ENCODE results near the gene PLXNA2.

DNA sequence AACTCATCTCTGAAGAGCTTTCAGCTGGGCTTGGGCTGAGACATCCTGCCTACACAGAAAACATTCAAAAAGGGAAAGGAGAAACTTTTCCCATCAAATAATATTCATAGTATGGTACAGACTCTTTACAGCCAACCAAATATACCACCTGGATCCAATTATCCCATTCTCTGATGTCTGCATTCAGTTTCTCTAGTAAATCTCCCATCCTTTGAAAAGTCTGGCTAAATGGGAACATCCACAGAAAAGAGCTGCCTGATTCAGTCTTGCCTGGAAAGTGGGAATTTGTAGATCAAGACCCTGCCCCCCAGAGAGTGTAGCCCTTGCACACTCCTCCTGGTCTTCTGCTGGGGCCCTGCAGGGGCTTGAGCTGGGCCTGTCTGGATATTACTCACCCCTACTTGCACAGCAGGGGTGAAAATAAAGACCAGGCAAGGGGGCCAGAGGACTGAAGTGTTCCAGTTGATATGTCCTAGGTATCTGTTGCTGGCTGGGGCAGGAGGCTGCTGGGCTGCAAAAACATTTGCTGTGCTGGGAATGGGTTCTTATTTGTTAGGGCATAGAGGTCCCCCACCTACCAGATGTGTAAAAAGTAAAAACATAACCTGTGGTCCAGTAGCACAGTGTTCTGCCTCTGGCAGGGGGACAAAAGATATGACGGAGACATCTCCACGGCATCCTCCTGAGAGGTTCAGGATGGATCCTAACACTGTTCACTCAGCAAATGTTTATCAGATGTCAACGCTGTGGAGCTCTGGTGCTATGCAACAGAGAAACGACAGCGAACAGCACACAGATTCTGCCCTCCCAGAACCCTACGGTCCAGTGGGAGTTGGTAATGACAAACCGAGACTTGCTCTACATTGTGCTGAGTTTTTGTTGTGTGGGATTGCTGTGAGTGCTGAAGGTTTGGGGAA lies 140.3 kb downstream of the PLXNA2 start:
- TF ChIP-seq, protein P1, sequence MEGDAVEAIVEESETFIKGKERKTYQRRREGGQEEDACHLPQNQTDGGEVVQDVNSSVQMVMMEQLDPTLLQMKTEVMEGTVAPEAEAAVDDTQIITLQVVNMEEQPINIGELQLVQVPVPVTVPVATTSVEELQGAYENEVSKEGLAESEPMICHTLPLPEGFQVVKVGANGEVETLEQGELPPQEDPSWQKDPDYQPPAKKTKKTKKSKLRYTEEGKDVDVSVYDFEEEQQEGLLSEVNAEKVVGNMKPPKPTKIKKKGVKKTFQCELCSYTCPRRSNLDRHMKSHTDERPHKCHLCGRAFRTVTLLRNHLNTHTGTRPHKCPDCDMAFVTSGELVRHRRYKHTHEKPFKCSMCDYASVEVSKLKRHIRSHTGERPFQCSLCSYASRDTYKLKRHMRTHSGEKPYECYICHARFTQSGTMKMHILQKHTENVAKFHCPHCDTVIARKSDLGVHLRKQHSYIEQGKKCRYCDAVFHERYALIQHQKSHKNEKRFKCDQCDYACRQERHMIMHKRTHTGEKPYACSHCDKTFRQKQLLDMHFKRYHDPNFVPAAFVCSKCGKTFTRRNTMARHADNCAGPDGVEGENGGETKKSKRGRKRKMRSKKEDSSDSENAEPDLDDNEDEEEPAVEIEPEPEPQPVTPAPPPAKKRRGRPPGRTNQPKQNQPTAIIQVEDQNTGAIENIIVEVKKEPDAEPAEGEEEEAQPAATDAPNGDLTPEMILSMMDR (IDR thresholded peaks at IDR 0.05), result no peak
- TF ChIP-seq POLR2A (IDR thresholded peaks at IDR 0.05), result no peak
